ENCODE data around the gene NMRAL1. TPM values are rescaled to one million over a fixed set of nuclear protein-coding genes. Genes with fewer than 3 reads are reported as not detected.

The NMRAL1 gene
- total RNA-seq, 1 experiment from 2014 or later: 71.1 TPM

- POLR2A ChIA-PET: no interaction called here
- CTCF ChIA-PET: no interaction called here
- peaks cover 6% of the 10 kb centered on the region for H3K4me1 Mint-ChIP-seq (ENCODE audit: low read depth, unreplicated experiment)
- H3K9me3 ChIP-seq: no peaks in the 10 kb centered on the region
- BruUV-seq (replicated peaks): no TSS peak
- no peak for DNase-seq
- no peak overlapping the region for H3K4me3 ChIP-seq (ENCODE audit: low read depth, low read length)
- H3K27ac Mint-ChIP-seq (ENCODE audit: unreplicated experiment): no peak overlapping the region
- TF ChIP-seq CTCF (IDR thresholded peaks at IDR 0.05; ENCODE audit: insufficient read depth in 1 of 2, low read depth in 1 of 2, low read length in 1 of 2, severe bottlenecking in 1 of 2, unreplicated experiment in 1 of 2): no peak
- no peak overlapping the region for H3K4me3 Mint-ChIP-seq (ENCODE audit: unreplicated experiment)
- intact Hi-C loops (cut with micrococcal nuclease; ENCODE audit: unreplicated experiment): no loop called here
- H3K27me3 Mint-ChIP-seq (ENCODE audit: insufficient read depth, unreplicated experiment): no peaks in the 10 kb centered on the region
- peaks cover 6% of the 10 kb centered on the region for H3K36me3 Mint-ChIP-seq (ENCODE audit: insufficient read depth, unreplicated experiment)
- H3K4me1 ChIP-seq: peaks cover 4% of the 10 kb centered on the region; the same call in 1 of the 2 replicates
- H3K36me3 ChIP-seq (ENCODE audit: control insufficient read depth, insufficient read depth, low read length): no peaks in the 10 kb centered on the region
- no peaks in the 10 kb centered on the region for H3K27me3 ChIP-seq (replicated peaks; ENCODE audit: control insufficient read depth, insufficient read depth, low read length)
- no peaks in the 10 kb centered on the region for H3K9me3 Mint-ChIP-seq (ENCODE audit: unreplicated experiment)
Observed at GRCh38 chr16:4420505-4421105, 53.8 kb downstream of the NMRAL1 start.

DNA sequence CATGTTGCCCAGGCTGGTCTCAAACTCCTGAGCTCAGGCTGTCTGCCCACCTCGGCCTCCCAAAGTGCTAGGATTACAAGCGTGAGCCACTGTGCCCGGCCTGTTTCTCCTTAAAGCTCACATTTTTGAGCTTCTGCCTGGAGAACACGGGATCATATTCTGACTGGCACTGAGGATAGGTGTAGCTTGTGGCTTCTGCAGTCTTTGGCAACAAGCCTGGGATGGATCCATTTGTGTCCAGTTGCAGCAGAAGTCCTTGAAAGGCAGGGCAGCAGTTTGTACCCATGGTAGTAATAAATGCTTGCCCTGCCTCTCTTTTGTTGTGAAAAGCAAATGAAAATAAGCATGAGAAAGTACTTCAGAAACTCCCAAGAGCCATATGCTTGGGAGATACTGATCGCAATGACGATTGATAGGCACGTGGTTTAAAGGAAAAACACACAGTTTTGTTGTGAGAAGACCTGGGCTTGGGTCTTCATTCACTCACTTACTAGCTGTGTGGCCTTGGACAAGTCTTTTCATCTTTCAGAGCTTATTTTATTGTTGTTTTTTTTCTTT, 54.9 kb downstream of the NMRAL1 start:
- CTCF ChIA-PET: no interaction called here
- intact Hi-C loops (cut with micrococcal nuclease; ENCODE audit: unreplicated experiment): no loop called here
- POLR2A ChIA-PET: no interaction called here
- Histone ChIP-seq H3K27me3 (replicated peaks; ENCODE audit: control insufficient read depth, insufficient read depth, low read length) (no peaks in the 10 kb centered on the region), H3K4me3 (ENCODE audit: low read depth, low read length) (no peak overlapping the region), H3K36me3 (ENCODE audit: control insufficient read depth, insufficient read depth, low read length) (no peaks in the 10 kb centered on the region), H3K4me1 (peaks cover 6% of the 10 kb centered on the region), H3K9me3 (no peaks in the 10 kb centered on the region)
- no peak for DNase-seq
- BruUV-seq (replicated peaks): no TSS peak
- no peaks in the 10 kb centered on the region for H3K9me3 Mint-ChIP-seq (ENCODE audit: unreplicated experiment)
- no peaks in the 10 kb centered on the region for H3K27me3 Mint-ChIP-seq (ENCODE audit: insufficient read depth, unreplicated experiment)
- no peak overlapping the region for H3K4me3 Mint-ChIP-seq (ENCODE audit: unreplicated experiment)
- H3K4me1 Mint-ChIP-seq (ENCODE audit: low read depth, unreplicated experiment): peaks cover 9% of the 10 kb centered on the region
- H3K36me3 Mint-ChIP-seq (ENCODE audit: insufficient read depth, unreplicated experiment): no peaks in the 10 kb centered on the region
- no peak overlapping the region for H3K27ac Mint-ChIP-seq (ENCODE audit: unreplicated experiment)
- TF ChIP-seq CTCF (IDR thresholded peaks at IDR 0.05; ENCODE audit: insufficient read depth in 1 of 2, low read depth in 1 of 2, low read length in 1 of 2, severe bottlenecking in 1 of 2, unreplicated experiment in 1 of 2): no peak

GRCh38 chr16:4416200-4417032, 58.0 kb downstream of the NMRAL1 start, which contains the start of gene CORO7:
CORO7 (minus strand) TSS chr16:4416596; CDS start chr16:4416518, 78 bp downstream.
- H3K36me3 ChIP-seq (ENCODE audit: control insufficient read depth, insufficient read depth, low read length): no peaks in the 10 kb centered on the region
- intact Hi-C loops (cut with micrococcal nuclease; ENCODE audit: unreplicated experiment): no loop called here
- H3K4me3 ChIP-seq (ENCODE audit: low read depth, low read length): peak within 1 kb of the TSS; percentile 73
- DNase-seq: peak; percentile 93 to 96
- Mint-ChIP-seq H3K36me3 (ENCODE audit: insufficient read depth, unreplicated experiment) (no peaks in the 10 kb centered on the region), H3K4me1 (ENCODE audit: low read depth, unreplicated experiment) (peaks cover 7% of the 10 kb centered on the region), H3K9me3 (ENCODE audit: unreplicated experiment) (no peaks in the 10 kb centered on the region), H3K27ac (ENCODE audit: unreplicated experiment) (peak within 1 kb of the TSS; percentile 0), H3K27me3 (ENCODE audit: insufficient read depth, unreplicated experiment) (no peaks in the 10 kb centered on the region), H3K4me3 (ENCODE audit: unreplicated experiment) (peak within 1 kb of the TSS; percentile 84)
- no peak for TF ChIP-seq CTCF (IDR thresholded peaks at IDR 0.05; ENCODE audit: insufficient read depth in 1 of 2, low read depth in 1 of 2, low read length in 1 of 2, severe bottlenecking in 1 of 2, unreplicated experiment in 1 of 2)
- H3K27me3 ChIP-seq (replicated peaks; ENCODE audit: control insufficient read depth, insufficient read depth, low read length): no peaks in the 10 kb centered on the region
- peaks cover 5% of the 10 kb centered on the region for H3K4me1 ChIP-seq
- BruUV-seq (replicated peaks): no TSS peak
- ChIA-PET POLR2A (interaction anchor here (0.6 kb wide), 1 partner anchor 1258 kb away, joined by 5 read pairs; no protein-coding TSS in a partner anchor), CTCF (interaction anchor here (0.5 to 1.1 kb wide), 4 partner anchors 14 to 57 kb away, joined by 3 to 5 read pairs (median 4); no protein-coding TSS in a partner anchor)
- no peaks in the 10 kb centered on the region for H3K9me3 ChIP-seq
